GM06990 (cell line): ENCODE data around the gene CIB4.

Source experiments
- DNase-seq: peaks from one replicate; pipeline ENCODE4 v3.0.0-alpha.2; 2011; ENCODE audit not compliant: insufficient read length; ENCODE audit errors: extremely low read depth
- H3K27me3 ChIP-seq: replicated peaks from 2 replicates; pipeline ENCODE4 v1.6.0; 2011; ENCODE audit warnings: low read length; ENCODE audit not compliant: control insufficient read depth, insufficient read depth
- H3K36me3 ChIP-seq: 2 replicates; pipeline ENCODE4 v1.5.1; 2011; ENCODE audit warnings: low read length; ENCODE audit not compliant: control insufficient read depth, insufficient read depth
- H3K4me3 ChIP-seq: replicated peaks from 2 replicates; pipeline ENCODE4 v1.5.1; 2011; ENCODE audit warnings: low read depth, mild to moderate bottlenecking, control low read depth, low read length
- TF ChIP-seq, protein P1 (sequence below): IDR thresholded peaks from 2 replicates; pipeline ENCODE4 v1.5.1; 2011; ENCODE audit warnings: low read length, control low read depth, mild to moderate bottlenecking, inconsistent platforms; ENCODE audit not compliant: insufficient read depth, poor library complexity, severe bottlenecking

The CIB4 gene

DNA sequence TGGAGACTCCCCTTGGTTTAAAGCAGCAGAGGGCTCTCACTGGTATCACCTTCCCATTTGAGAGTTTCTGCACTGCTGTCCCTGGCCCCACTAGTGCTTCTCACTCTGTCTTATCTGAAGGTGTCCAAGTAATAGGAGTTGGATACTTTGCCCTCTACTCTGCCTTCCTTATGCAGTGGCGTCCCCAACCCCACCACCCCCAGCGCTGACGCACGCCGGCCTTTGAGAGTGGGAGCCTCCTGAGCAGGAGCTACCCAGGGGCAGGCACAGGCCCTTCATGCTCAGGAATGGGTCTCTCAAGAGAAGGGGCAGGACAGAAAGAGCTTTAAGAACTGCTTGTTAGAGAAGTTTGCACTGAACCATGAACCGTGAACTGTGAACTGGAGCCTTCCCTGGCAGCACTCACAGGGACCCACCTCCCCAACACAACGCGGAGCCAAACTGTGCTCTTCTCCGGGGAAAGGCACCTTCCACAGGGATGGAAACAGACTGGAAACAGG is 3.3 kb downstream of the CIB4 start:
- no peaks in the 10 kb centered on the region; the same call in 1 of the 2 replicates for H3K27me3 ChIP-seq
- TF ChIP-seq, protein P1, sequence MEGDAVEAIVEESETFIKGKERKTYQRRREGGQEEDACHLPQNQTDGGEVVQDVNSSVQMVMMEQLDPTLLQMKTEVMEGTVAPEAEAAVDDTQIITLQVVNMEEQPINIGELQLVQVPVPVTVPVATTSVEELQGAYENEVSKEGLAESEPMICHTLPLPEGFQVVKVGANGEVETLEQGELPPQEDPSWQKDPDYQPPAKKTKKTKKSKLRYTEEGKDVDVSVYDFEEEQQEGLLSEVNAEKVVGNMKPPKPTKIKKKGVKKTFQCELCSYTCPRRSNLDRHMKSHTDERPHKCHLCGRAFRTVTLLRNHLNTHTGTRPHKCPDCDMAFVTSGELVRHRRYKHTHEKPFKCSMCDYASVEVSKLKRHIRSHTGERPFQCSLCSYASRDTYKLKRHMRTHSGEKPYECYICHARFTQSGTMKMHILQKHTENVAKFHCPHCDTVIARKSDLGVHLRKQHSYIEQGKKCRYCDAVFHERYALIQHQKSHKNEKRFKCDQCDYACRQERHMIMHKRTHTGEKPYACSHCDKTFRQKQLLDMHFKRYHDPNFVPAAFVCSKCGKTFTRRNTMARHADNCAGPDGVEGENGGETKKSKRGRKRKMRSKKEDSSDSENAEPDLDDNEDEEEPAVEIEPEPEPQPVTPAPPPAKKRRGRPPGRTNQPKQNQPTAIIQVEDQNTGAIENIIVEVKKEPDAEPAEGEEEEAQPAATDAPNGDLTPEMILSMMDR, result no peak
- H3K36me3 ChIP-seq, result no peaks in the 10 kb centered on the region
- no peak for DNase-seq
- no peak overlapping the region for H3K4me3 ChIP-seq

DNA sequence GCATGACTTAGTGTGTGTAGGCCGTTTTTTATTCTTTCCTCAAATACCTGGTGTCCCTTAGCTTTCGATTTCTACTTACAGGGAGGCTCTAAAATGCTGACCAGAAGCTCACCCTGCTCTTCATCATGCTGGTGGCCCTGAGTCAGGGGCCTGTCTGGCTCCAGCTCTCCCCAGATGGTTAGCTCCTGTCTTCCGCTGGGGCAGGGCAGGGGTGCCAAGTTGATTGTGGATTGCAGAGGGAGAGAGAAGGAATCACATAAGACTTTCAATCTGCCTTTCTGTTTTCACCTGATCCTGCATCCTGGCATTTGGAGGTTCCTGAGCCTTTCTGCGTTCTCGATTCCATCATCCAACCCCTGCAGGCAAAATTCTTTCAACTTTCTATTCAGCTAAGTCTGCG is 4.2 kb downstream of the CIB4 start:
- no peak for DNase-seq
- Histone ChIP-seq H3K4me3 (no peak overlapping the region), H3K27me3 (no peaks in the 10 kb centered on the region; the same call in 1 of the 2 replicates), H3K36me3 (no peaks in the 10 kb centered on the region)
- TF ChIP-seq, protein P1, result no peak

- Histone ChIP-seq H3K27me3 (no peaks in the 10 kb centered on the region; the same call in 1 of the 2 replicates), H3K4me3 (no peak overlapping the region), H3K36me3 (no peaks in the 10 kb centered on the region)
- TF ChIP-seq, protein P1, result no peak
- no peak for DNase-seq
Measured at GRCh38 chr2:26635401-26635800, 5.8 kb downstream of the CIB4 start.

GRCh38 chr2:26634636-26635230 is 6.4 kb downstream of the CIB4 start:
- no peak for DNase-seq
- Histone ChIP-seq H3K4me3 (no peak overlapping the region), H3K27me3 (peaks cover 2% of the 10 kb centered on the region; the same call in 1 of the 2 replicates), H3K36me3 (no peaks in the 10 kb centered on the region)
- TF ChIP-seq, protein P1, result no peak

DNA sequence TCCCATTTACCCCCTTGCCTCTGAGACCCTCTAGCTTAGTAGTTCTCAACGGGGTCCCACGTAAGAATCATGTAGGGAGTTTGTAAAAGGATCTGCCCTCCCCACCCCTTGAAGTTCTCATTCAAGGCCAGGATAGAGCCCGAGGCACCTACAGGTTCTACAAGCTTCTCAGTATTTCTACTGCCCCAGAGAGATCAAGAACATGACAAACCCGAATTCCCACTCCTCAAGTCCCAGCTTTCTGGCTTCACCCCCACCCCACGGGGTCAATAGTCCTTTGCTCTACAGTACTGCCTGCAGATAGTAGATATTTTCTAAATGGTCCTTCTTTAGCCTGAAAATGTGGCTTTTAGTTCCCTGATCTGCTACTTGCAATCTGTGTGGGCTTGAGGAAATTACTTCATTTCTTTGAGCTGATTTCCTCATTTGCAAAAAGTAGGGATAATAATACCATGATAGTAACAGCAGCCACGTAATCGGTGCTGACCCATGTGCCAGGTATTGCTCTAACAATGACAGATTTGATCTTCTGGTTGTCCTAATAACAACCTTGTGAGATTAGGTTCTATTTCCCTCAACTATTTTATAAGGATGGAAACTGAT is 7.1 kb downstream of the CIB4 start:
- H3K4me3 ChIP-seq, result no peak overlapping the region
- TF ChIP-seq, protein P1, result no peak
- H3K27me3 ChIP-seq, result peaks cover 2% of the 10 kb centered on the region; the same call in 1 of the 2 replicates
- DNase-seq, result no peak
- H3K36me3 ChIP-seq, result no peaks in the 10 kb centered on the region
